Measurements from ENCODE around the gene SLC35A2.

Gene SLC35A2

DNA sequence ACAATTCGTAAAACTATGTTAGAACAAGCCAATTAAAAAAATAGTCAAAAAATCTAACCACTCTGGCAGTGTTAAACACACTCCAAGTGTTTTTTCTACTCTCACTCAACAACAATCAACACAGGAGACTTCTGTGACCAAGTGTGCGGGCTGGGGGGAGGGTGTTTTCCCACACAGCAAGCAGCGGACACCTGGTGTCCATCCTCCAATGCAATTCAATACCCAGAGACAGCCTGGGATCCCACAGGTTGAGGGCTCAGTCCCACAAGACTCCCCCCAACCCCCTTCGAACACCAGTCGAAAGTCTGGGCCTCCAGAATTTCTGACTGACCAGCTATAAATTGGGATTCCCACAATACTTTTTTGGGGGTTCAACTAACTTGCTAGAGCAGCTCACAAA, 15.7 kb upstream of the SLC35A2 start:
- no peak for DNase-seq

DNA sequence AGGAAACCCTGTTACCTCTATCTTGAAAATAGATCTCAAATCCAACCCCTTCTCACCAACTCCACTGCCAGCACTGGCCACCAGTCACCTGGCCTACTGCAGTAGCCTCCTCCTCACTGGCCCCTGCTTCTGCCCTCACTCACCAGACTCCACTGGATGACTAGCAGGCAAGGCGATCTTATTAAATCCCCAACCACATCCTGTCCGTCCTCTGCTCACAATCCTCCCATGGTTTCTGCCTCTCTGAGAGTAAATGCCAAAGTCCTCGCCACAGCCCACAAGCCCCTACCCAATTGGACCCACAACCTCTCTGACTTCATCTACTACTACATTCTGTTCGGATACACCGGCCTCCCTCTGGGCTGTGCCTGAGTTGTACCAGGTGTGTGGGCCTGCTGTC, 12.8 kb upstream of the SLC35A2 start:
- DNase-seq: no peak

DNA sequence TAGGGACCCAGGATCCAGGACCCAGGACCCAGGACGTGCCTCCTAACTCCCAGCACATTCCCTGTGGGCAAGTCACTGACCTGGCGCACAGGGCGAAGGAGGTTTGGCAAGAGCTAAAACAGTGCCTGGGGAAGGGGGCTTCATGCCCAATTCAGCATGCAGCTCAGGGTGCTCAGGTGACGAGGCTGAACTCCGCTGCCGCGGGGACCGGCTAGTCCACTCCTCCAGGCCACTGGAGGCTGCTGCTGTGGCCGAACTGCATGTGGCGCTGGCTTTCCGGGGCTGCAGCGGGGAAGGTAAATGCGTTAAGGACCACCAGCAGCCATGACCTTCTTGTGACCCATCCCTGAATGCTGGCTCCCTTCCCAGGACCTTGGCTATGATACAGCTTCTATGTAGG, 12.3 kb upstream of the SLC35A2 start:
- DNase-seq: no peak

DNA sequence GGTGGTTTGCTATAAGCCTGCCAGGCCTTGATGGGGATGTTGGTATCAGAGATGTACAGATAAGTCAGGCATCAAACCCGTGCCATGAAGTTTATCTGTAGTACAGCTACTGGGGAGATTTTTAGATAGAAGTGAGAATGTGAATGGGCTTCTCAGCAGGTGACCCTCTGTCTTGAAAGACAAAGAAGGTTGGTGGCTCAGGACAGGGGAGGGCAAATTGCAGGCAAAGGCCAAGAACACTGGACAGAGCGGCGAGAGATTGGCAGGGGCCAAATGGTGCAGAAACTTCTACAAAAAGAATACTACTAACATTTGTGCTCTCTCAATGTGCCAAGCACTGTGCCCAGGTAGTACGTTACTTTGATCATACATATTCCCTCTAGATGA, 9.3 kb upstream of the SLC35A2 start:
- DNase-seq: no peak

DNA sequence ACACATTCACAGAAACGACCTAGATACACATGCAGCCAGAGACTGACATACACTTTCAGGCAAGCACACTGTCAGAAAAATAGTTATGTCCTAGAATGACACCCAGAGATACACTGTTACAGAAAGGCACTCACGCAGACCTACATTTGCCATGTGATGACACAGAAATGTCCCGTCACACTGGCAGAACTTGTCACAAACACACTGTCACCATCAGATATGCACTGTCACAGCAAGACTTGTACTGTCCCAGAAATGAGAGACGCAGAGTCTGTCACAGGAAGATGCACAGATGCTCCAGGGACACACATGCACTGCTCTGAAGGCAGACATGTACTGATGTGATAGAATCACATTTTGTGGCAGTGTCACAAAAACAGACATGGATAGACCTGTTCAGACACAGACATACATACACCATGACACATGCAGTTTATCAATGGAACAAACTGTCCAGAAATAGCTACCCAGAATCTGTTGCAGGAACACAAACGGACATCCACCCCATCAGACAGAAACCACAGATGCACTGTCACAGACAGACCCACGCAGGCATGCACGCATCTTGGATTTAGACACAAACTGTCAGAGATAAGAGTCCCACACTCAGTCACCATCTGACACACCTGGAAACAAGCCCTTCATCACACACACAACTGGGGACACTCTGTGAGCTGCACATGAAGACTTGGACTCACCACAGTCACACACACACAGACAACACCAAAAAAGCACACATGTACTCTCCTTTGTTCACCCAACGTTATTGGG, 8.7 kb upstream of the SLC35A2 start:
- no peak for DNase-seq

DNA sequence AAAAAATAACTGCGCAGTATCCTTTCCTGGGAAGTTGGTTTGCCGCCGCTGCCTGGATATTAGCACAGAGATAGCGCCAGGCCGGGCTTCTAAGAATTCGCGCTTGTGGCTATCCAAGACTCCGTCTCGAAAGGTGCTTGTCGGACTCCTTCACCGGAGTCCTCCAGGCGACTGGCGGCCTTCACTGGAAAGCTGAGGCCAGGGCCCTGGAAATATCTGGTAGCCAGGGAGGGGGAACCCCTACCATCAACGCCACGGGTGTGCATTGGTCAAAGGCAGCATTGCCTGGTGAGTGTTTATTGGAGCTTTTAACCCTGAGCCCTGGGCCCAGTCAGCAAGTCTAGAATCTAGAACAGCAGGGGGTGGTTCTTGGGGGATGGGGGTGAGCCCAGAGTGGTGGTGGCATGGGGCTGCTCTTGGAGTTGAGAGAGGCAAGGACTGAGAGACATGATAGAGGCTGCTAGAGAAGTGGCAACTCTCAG, 8.0 kb upstream of the SLC35A2 start:
- DNase-seq: no peak

DNA sequence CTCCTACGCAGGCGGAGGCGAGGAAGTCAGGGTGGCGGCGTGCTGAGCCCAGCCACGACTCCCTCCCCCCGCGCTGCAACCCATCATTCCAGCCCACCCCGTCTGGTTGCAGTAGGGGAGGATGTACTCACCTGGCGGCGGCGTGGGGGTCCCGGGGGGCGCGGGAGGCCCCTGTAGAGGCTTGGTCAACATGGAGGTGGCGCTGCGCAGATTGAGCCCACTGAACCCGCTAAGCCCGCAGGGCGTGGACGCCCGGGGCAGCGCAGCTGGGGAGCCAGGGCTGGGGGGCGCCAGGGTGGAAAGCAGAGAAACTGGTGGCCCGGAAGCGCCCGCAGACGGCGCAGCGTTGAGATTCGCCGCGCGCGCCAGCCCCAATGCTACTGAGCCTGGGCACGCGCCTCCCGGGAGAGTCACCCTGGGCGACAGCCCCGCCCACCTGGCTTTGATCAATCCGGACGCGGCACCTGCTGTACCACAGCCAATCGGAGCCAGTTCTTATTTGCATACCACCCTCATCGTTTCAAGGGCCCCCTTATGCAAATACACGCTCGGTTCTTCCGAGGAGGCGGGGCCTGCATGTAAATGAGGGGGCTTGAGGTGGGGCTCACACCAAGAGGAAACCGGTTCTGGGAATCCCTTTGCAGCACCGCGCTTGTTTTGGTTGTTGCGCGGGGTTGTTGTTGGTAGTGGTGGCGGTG, 7.3 kb upstream of the SLC35A2 start, which contains the start of gene PIM2:
PIM2 (minus strand) TSS at position 382 of the 698 bp plus-strand sequence; CDS start at position 192, 190 bp downstream.
- peak; percentile 75 to 93 for DNase-seq

DNA sequence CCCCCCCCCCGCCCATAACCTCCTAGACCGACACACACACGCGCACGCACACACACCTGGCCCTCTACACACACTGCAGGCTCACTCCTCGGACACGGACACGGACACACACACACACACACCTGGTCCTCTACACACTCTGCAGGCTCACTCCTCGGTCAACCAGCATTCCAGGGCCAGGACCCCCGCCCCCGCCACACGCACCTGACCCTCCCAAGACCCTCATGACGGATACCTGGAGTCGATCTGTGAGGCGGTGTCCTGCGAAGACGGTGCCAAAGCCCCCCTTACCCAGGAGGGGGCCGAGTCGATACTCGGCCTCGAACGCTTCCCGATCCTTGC, 6.8 kb upstream of the SLC35A2 start:
- DNase-seq: no peak

DNA sequence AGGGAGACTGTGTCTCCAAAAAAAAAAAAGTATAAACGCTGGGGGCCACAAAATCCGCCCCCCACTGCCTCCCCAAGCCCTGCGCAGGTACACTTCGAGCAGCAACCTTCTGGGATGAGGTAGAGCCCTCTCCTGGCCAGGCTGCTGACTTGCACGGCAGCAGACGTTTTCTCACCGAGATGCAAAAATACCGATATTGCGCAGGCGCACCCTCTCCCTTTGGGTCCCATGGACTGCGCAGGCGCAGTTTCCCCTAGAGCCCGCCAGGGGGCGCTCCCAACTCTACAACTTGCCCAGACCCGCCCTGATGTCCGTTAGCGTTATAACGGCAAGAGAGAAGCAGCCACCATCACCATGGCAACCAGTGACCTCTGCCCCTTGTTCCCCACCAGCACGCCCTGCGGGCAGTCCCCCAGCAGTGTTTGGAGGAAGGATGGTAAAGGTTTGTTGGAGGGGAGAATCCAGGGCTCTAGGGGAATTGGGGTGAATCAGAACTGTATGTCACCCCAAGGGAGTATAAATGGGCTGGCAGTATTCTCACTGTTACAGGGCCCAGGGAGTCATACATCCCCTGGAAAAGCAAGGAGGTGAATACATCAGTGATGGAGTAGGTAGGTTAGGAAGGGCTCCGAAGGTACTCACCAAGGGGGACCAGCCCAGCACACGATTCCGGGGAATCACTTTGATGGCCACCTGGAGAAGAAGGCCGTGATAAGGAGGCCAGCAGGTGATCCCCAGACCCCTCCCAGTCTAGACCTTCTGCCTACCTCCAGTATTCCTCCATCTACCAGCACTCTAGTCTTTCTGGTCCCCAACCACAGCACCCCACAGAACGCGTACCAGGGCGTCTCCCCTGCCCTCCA, 5.9 kb upstream of the SLC35A2 start:
- peak; percentile 67 to 89 for DNase-seq

DNA sequence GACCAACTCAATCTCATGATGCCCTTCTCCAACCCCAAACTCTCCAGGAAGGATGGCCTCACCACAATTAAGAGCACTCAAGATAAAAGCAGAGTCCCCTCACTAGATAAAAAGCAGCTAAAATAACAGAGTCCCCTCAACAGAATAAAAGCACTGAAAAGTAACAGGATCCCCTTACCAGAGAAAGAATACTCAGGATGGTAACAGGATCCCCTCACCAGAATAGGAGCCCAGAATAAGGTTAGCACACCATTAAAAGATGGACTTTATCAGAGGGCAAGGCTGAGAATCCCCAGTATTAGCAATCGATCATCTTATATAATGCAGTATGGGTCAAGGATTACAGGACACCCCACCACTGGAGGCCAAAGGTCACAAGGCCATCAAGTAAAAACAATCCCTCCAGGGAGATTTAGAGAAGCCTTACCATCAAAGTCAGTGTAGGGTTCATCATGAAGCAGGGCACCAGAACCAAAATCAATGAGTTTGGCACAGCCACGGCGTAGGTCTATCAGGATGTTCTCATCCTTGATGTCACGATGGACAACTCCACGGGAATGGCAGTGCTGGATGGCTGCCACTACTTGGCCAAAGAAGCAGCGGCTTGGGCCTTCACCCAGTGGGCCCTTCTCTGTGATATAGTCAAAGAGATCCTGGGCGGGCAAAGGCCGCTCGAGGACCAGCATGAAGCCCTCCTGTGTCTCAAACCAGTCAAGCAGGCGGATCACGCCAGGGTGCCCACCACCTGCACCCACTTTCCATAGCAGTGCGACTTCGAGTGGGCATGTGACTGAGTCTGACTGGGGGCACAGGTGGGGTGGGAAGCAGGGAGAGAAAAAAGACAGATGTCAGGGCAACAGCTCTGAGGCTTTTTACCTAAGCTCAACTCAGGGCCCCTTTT, 3.4 kb upstream of the SLC35A2 start:
- no peak for DNase-seq

DNA sequence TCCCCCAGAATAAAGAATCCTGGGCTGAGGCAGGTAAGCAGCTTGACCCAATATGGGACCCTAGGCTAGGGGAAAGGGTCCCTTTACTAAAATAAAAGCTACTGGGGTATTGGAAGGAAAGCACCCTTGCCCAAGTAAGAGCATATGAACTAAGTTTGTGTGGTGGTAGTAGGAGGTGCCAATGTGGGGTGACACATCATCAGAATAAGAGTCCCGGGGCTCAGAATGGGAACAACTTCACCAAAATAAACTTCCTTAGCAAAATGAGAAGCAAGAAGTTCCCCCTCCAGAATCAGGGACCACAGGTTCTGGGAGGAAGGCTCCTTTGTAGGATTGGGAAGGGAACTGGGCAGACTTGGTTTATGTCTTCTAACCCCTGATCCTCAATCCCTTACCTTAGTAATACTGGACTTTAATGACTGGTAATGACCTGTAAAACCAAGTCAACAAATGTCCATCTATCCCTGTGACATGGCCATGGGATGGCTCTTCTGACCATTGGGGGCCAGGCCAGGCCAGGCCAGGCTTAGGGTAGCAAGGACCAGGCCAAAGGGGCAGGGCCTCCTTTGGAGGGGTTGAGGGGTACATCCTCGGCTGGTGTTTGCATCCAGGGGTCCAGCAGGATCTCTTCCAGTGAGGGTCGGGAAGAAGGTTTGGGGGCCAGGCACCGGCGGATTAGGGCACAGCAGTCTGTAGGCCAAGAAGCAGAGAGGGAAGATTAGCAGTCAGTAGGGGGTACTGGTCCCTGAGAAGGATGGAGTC, 2.3 kb upstream of the SLC35A2 start:
- no peak for DNase-seq

DNA sequence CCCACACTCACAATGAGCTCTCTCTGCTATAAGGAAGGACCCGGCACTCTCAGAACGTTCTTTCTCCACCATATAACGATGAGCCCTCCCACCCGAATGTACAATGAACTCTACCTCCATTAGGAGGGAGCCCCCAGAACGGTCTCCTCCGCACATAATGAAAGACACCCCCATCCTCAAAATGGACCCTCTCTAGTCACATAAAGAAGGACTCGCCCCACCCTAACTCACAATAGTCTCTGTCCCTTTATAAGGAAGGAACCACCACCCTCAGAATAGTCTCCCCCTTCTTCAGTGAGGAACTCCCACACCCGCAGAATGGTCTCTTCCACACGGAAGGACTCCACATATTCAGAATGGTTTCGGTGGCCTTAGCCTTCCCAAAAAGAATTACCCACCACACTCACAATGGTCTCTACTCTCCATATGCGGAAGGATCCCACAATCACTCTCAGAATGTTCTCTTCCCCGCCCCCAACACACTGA, 477 bp downstream of the SLC35A2 start:
- no peak for DNase-seq

DNA sequence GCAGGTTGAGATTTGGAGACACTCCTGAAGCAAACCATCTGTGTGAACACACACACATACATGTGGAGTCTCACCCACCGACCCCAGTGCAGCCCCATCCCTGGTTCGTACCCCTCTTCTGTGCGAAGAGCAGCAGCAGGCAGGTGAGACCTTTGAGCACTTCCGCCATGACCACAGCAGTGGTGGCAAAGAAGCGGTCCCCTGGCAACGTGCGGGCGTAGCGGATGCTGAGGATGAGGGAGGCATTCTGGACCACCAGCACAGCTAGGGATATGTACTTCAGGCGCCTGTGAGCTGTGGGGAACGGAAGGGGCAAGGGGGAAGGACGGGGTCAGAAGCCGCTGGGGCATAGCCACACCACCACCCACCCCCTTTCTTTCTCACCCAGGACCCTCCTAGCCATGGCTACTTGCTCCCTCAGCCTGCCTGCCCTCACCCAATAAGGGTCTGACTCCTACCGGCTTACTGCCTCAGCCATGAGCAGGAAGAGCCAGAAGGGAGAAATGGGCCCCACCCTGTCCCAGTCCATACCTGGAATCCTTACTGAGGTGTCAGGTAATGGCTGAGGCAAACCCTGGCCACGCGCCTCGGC, 1.6 kb downstream of the SLC35A2 start:
- DNase-seq: no peak

DNA sequence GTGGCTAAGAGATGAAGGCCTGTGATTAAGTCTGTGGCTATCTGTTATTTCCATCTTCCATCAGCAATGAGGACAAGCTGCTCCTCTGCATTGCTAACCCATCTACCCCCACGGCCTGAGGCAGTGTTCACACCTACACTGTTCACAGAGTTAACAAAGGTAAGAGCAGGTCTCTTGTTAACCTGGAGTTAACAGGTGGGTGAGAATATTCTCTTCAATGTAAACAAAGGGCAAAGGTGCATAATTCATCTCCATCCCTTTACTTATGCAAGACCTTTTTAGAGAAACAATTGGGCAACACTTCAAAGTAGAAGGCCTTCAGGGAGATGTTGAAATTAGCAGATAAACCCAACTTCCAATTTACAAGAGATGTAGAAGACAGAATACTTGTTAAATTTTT, 2.8 kb downstream of the SLC35A2 start:
- no peak for DNase-seq

DNA sequence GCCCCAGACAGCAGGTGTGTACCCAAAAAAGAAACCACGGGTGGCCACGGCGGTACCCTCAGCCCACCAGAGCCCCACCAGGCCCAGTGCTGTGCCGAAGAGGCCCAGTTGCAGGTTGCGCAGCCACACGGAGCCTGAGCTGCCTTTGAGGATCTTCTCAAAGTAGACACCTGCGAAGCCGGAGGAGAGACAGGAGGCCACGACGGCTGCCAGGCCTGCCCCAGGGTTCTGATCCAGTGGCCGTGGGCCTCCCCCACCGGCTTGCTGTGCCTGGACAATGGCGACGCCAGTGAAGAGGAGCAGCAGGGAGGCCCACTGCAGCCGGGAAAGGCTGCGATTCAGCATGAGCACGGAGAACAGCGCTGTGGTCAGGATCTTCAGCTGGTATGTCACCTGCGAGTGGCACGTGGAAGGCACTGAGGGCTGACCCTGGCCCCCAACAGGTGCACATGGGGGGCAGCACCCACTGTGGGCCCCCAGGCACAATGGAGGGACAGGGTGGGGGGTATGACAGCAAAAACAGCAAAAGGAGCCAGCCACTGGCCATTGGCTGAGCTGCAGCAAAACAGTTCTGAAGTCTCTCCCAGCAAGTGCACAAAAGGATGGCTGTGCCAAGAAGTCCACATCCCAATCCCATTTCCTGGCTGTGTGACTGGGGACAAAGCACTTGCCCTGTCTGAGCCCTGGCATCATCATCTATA, 6.2 kb downstream of the SLC35A2 start:
- no peak for DNase-seq

DNA sequence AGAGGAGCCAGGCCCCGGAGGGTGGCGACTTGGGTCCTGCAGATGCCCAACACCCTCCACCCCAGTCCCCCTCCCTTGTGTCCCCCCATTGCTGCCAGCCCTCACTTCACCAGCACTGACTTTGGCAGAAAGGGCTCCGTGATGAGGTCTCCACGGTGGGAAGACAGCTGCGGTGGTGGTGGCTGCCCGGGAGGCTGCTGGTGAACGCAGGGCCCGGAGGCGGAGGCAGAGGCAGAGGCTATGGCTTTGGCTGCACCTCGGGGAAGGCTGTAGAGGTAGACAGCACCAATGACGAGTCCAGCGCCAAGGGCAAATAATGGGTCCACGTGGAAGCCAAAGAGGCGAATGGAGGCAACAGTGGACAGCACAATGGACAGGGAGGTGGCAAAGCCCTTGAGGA, 6.8 kb downstream of the SLC35A2 start:
- no peak for DNase-seq

DNA sequence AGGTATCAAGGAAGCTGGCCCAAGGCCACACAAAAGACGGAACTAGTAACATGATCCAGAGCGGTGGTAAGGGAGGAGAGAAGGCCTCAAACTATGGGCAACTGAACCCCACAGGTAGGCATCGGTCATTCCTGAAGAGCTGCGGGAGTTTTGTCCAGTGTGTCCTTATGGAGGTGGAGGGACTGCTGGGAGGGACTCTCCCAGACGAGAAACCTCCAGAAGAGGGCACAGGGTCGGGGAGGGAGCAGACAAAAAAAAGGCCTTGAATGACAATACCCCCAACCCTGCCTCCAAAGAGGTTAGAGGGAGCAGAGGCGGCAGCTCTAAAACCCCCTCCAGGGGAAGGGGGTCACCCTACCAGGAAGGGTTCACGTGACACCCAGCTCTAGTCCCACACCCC, 7.3 kb downstream of the SLC35A2 start:
- no peak for DNase-seq

DNA sequence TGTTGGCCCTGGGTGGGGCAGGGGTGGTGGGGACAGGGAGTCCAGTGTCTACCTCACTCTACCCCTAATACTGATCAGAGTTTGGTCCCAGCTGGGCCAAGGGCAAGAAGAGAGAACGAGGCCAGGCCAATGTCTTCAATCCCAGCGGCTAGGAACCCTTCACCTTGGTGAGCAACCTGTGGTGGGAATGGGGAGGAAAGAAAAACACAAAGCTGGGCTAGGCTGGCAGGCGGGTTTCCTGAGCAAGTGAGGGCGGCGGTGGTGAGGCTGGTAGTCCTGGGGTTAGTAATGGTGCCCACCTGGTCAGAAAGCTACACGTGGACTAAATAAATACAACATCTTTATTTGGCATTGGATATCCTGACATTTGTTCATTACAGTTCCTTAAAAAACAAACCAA, 8.2 kb downstream of the SLC35A2 start:
- DNase-seq: no peak

DNA sequence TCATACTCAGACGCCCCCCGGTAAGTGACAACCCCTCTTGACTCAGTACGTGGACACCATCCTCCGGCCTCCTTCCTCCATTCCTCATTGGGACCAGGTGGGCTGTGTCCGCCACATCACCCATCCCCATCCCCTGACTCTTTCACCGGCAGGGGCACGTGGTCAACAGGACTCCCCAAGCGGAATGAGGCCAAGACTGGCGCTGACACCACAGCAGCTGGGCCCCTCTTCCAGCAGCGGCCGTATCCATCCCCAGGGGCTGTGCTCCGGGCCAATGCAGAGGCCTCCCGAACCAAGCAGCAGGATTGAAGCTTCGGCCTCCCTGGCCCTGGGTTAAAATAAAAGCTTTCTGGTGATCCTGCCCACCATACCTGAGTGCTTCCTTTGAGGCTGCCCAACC, 8.7 kb downstream of the SLC35A2 start:
- DNase-seq: no peak

DNA sequence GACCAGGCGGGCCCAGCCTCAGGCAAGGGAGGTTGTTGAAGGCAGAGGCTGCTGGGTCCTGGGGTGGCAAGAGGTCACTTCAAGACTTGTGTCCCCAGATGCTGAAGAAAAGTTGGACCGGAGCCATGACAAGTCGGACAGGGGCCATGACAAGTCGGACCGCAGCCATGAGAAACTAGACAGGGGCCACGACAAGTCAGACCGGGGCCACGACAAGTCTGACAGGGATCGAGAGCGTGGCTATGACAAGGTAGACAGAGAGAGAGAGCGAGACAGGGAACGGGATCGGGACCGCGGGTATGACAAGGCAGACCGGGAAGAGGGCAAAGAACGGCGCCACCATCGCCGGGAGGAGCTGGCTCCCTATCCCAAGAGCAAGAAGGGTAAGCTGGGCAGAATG, 9.3 kb downstream of the SLC35A2 start:
- no peak for DNase-seq

Measured in NCI-H446 (cell line).